ENCODE results near the gene RNF126.
"Not testable (repeated sequence)": the region's sequence is repeated elsewhere in the genome, so short reads cannot be mapped to it uniquely, and the experiment has no call there.

The RNF126 gene

DNA sequence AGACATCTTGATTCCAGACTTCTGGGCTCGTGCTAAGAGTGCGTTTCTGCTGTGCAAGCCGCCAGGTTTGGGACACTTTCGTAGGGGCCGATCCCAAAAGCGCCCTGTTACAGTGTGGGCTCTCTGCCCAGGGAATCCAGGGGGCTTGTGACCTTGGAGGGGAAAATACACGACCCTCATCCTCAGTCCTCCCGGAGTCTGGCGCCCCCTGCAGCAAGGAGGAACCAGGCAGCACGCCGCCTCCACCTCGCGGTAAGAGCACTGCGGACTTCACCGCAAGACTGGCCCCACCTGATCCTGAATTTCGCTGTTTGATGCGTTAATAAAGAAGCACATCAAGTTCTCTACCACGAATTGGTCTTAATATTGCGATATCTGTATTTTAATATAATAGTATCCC lies 34.8 kb downstream of the RNF126 start:
- no peak for DNase-seq (ENCODE audit: low read depth)

GRCh38 chr19:626566-626965 lies 36.4 kb downstream of the RNF126 start:
- not testable (repeated sequence) for DNase-seq (ENCODE audit: low read depth)

DNA sequence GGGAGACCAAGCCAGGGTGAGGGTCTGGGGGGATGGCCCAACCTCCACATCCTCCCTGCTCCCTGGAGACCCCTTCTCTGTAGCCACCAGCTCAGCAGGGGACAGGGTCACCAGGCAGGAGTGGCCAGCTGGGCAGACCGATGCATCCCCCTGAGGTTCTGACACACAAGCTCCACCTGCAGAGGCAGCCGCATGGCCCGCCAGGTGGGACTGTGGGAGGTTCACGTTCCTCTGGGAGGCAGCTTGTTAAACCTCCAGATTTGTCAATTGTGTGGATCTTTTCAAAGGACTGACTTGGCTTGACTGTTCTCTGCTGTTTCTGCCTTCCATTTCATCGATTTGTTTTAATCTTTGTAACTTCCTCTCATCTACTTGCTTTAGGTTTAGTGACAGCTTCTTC lies 37.8 kb downstream of the RNF126 start:
- DNase-seq (ENCODE audit: low read depth) = no peak

DNA sequence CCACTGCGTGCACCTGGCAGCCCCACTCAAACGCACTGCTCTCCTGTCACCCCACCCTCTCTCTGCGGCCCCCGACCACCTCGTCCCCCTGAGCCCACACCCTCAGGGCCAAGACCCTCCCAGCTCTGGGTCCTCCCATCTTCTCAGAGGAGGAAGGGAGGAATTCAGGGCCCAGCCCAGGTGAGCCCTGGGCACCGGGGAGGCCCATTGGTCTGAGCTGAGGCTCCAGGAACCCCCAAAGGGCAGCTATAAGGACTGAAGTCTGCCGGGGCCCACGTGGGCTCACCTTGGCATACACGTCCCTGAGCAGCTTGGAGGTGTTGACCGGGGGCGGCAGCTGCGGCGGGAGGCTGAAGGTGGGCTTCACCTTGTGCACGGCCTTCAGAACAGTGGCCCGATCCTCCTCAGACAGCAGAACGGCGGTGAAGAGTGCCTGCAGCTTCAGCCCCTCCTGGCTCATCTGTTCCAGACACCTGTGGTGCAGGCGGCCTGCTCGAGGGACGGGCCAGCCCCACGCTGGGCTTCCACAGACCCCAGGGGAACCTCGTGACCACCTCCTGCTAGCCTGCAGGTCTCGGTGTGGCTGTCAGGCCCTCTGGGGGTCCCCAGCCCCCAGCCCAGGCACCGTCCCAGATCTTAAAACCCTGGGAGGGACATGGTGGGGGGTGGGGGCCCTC lies 38.4 kb downstream of the RNF126 start:
- DNase-seq (ENCODE audit: low read depth) = no peak

DNA sequence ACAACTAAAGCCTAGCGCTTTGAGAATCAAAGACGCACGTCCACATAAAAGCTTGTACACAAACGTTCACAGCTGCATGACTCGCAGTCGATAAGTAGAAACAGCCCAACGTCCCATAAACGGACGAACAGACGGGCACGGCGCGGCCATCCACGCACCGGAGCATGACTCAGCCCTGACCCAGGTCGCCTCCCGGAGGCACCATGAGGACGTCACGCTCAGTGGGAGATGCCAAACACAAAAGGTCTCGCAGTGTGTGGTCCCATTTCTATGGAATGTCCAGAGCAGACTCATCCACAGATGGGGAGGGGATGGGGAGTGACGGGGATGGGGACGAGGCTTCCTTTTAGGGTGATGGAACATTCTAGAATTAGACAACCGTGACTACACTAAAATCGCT lies 39.0 kb downstream of the RNF126 start:
- peak; percentile 42 for DNase-seq (ENCODE audit: low read depth)

GRCh38 chr19:623175-623916 lies 39.7 kb downstream of the RNF126 start:
- no peak for DNase-seq (ENCODE audit: low read depth)

DNA sequence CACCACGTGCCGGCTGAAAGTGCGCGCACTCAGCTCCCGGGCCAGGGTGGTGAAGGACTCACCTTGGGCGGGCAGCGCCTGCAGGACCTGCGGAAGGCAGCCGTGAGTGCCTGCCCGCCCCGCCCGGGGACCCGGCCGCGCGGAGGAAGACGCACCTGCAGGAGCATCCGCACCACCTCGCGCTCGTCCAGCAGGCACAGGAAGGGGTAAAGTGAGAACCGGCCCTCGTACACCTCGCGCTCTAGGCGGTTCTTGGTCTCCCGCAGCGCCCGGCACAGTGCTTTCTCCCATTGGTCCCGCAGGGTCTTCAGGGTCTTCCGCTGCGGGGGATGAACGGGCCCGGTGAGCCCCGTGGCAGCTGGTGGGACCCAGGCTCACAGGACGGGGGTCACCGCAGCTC lies 40.3 kb downstream of the RNF126 start:
- DNase-seq (ENCODE audit: low read depth) = no peak

GRCh38 chr19:621819-622218 lies 41.2 kb downstream of the RNF126 start:
- no peak for DNase-seq (ENCODE audit: low read depth)

- DNase-seq (ENCODE audit: low read depth) = not testable (repeated sequence)
Observed at GRCh38 chr19:621191-621590, 41.8 kb downstream of the RNF126 start.

DNA sequence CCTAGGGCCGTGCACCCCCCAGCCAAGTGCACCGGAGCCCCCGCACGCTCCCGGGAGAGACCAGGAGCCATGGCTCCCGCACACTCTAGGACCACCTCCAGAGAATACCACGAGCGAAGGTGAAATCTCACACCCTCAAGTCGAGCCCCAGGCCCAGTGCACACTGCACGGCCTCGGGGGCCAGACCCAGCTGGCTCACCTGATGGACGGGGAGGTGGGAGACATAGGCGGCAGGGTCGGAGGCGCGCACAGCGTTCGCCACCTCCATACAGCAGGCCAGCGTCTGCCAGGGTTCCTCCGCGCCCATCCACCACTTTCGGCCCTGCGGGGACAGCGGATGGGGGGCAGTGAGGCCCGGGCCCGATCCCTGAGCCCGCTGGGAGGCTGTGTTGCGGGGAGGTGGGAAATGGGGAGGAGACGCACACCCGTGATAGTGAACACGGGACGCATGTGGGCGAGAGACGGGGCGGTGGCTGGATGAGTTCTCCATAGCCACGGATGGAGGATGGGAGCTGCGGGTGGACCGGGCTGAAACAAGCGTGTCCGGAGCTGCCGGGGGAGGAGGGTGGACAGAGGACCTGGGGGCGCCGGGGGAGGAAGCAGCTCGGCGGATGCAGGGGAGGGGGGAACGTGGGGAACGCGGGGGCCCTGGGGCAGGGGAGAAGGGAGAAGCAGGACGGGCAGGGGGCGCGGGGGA lies 42.7 kb downstream of the RNF126 start:
- DNase-seq (ENCODE audit: low read depth) = no peak

DNA sequence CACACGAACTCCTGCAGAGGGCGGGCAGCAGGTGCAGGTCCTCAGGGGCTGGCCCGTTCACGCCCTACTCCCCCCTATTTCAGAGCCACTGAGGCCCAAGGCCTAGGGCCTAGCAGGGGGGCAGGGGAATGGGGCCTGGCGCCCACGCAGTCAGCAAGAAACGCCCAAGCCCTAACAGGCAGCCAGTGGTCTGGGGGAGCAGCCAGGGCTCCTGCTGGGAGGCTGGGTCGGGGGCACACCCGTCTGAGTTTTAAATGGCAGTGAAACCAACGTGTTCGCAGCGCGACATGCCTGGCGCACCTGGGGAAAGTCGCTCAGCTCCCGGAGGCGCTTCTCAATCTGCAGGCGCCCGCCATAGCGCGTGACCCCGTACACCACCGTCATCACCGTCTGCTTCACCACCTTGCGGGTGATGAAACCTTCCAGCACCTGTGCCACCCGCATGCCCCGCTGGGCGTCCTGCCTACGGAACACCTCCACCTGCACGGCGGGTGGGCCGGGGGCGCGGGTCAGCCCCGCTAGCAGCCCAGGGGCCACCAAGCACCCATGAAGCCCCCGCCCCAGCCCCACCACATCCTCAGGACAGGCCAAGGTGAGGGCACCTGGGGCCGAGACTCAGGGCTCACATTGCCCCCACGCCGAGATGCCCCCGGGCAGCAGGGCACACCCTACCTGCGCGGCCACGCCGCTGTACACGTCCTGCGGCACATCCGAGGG lies 43.6 kb downstream of the RNF126 start:
- no peak for DNase-seq (ENCODE audit: low read depth)

DNA sequence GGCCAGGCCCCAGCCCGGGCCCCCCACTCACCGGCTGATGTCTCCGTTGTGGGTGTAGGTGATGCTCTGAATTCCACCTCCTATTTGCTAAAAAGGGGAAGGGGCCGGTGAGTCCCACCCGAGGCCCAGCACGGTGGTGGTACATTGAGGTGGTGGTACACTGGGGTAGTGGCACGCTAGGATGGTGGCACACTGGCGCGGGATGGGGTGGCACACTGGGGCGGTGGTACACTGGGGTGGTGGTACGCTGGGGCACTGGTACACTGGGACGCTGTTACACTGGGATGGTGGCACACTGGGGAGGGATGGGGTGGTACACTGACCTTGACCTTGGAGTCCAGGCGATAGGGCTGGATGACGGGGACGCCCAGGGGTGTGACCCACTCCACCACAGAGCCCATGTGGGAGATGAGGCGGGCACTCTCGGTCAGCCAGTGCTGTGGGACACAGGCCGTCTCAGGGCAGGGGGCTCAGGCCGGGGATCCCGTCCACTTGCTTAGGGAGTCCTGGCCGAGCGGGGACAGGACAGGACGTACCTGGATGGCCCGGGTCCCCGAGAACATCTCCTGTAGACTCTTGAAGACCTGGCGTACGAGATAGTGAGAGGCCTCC lies 44.2 kb downstream of the RNF126 start:
- no peak for DNase-seq (ENCODE audit: low read depth)

DNA sequence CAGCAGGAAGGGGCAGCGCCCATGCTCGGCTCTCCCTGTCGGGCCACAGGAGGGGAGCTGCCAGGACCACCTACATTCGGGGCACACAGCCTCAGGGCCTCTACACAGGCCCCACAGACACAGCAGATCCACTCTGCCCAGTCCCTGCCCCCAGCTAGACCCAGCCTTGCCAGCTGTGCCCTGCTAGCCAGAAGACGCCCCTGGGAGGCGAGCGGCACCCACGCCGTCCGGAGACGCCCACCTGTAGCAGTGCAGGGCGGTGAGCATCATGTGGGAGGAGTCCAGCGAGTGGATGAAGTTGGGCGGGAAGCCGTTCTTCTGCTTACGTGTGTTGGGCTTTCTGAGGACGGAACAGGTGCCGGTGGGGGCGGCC lies 44.8 kb downstream of the RNF126 start:
- DNase-seq (ENCODE audit: low read depth) = no peak

DNA sequence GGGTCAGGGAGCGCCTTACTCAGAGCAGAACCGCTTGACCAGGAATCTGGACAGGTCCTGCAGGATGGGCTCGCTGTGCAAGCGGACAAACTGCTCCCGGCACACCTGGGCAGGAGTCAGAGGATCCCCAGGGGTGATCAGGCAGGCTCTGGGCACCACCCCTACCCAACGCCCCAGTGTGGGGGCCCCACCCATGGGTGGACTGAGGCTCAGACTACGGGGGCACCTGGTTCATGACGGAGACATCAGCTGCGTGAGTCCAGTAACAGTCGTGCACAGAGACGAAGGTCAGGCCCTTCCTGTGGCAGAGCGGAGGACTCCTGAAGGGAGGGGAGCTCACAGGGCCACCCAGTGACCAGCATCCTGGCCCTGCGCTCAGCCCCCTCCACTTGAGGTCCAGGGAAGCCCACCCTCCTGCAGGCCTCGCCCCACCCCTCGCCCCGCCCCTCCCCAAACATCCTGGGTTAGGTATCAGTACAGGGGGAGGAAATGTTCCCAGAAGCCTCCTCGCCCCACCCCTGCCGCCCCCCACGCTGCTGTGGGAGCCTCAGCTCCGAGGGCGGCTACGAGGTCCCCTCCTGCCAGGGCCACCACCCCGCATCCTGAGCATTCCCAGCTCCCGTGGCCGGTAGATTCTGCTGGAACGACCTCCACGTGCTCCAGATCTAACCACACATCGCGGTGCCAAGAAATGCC lies 45.3 kb downstream of the RNF126 start:
- DNase-seq (ENCODE audit: low read depth) = no peak

DNA sequence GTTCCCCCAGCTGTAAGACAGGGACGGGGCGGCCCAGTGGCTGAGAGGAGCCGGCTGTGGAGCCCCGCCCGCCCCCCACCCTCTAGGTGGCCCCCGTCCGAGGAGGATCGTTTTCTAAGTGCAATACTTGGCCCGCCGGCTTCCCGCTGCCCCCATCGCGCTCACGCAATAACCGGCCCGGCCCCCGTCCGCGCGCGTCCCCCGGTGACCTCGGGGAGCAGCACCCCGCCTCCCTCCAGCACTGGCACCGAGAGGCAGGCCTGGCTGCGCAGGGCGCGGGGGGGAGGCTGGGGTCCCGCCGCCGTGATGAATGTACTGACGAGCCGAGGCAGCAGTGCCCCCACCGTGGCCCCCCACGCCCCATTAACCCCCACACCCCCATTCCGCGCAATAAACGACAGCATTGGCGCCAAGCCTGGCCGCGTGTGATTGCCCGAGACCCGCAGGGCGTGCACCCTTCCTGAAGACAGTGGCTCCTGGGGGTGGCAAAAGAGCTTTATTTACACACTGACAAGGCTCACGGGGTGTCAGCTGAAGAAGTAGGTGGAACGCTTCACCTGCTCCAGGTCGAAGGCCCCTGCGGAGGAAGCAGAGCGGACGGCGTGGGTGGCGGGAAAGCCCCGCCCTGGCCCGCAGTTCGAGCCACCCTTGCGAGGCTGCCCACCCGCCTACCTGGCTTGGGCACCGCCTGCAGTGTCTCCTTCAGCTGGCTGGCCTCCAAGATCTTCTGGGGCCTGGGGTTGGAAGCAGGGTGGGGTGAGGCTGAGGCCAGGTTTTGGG lies 46.1 kb downstream of the RNF126 start:
- DNase-seq (ENCODE audit: low read depth) = no peak

DNA sequence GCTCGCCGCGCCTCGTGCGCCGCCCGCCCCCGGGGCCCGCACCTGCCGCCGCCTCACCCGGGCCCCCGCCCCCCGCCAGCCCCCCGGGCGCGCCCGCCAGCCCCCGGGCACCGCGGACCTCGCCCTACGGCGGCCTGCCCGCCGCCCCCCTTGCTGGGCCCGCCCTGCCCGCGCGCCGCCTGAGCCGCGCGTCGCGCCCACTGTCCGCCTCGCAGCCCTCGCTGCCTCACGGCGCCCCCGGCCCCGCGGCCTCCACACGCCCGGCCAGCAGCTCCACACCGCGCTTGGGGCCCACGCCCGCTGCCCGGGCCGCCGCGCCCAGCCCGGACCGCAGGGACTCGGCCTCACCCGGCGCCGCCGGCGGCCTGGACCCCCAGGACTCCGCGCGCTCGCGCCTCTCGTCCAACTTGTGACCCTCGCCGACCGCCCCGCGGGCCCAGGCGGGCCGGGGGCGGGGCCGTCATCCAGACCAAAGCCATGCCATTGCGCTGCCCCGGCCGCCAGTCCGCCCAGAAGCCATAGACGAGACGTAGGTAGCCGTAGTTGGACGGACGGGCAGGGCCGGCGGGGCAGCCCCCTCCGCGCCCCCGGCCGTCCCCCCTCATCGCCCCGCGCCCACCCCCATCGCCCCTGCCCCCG lies 46.8 kb downstream of the RNF126 start:
- no peak for DNase-seq (ENCODE audit: low read depth)

GRCh38 chr19:615619-616018 lies 47.4 kb downstream of the RNF126 start:
- peak; percentile 32 for DNase-seq (ENCODE audit: low read depth)

DNA sequence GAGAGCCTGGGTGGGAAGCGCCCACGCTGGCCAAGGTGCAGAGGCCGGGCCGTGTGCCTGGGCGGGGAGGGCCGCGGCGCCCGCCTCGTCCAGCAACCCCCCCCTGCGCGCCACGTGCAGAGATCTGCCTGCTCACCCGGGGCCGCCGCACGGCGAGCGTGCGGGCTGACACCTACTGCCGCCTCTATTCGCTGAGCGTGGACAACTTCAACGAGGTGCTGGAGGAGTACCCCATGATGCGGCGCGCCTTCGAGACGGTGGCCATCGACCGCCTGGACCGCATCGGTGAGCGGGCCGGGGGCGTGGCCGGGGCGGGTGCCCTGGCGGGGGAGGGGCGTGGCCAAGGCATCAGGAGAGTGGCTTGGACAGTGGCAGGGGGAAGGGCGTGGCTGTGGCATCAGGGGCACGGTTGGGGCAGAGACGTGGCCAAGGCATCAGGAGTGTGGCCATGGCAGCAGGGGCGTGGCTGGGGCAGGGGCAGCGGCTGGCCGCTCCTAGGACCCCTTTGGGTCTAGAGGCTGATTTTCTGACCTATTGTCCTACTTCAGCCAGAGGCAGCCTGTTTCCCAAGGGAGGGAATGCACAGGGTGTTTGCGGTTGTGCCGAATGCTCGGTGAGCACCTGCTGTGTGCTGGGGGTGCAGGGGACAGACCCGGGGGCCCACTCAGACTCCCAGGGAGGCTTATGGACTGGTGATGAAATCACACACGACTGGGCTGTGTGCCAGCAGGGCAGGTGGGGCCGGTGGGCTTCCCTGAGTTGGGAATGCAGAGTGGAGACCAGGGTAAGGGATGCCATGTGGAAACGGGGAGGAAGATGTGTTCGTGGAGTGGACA lies 49.1 kb downstream of the RNF126 start:
- no peak for DNase-seq (ENCODE audit: low read depth)

DNA sequence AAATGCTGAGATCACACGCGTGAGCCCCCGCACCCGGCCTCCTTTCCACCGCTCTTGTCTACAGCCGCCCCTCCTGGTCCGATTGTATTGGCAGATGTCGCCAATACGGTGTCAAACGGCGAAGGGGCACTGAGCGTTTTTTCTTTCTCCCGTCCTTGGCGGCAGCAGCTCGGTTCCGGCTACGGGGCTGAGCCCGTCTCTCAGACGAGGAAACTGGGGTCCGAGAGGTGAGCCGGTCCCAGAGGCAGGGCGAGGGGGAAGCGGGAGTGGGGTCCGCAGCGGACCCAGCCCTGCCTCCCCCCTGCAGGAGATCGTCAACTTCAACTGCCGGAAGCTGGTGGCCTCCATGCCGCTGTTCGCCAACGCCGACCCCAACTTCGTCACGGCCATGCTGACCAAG lies 50.1 kb downstream of the RNF126 start:
- DNase-seq (ENCODE audit: low read depth) = no peak
